ENCODE results near the gene MYEF2. TPM values are rescaled to one million over a fixed set of nuclear protein-coding genes. Genes with fewer than 3 reads are reported as not detected.

MYEF2 gene
- total and polyA plus RNA-seq, 4 donors, result 0.07 to 1.2 (median 0.33) TPM

GRCh38 chr15:48121849-48122248, 56.2 kb downstream of the MYEF2 start (continued):
- TF ChIP-seq CTCF (IDR thresholded peaks at IDR 0.05; ENCODE audit: low read depth, low read length, missing input control), result no peak
- TF ChIP-seq HNF4A (conservative IDR thresholded peaks at IDR 0.05), result no peak
- TF ChIP-seq FOXA2 (IDR thresholded peaks at IDR 0.05), result no peak
- TF ChIP-seq FOXA1 (IDR thresholded peaks at IDR 0.05), result no peak

- Histone ChIP-seq H3K4me1 (ENCODE audit: control insufficient read depth in 4 of 4, insufficient read depth in 4 of 4, low read length in 3 of 4) (no peaks in the 10 kb centered on the region), H3K4me3 (ENCODE audit: low read depth in 1 of 3, low read length in 3 of 3) (no peak within 1 kb of the TSS), H3K27me3 (ENCODE audit: control insufficient read depth in 4 of 4, insufficient read depth in 4 of 4, low read length in 3 of 4) (peaks cover 0 to 2% (median 0%) of the 10 kb centered on the region in 4 donors), H3K36me3 (ENCODE audit: control insufficient read depth in 4 of 4, insufficient read depth in 3 of 4, low read depth in 1 of 4, low read length in 3 of 4) (no peaks in the 10 kb centered on the region), H3K9ac (ENCODE audit: low read depth in 1 of 2, low read length in 2 of 2) (no peak within 1 kb of the TSS), H3K9me3 (ENCODE audit: control insufficient read depth in 4 of 4, low read length in 3 of 4) (no peaks in the 10 kb centered on the region), H3K27ac (ENCODE audit: low read depth in 1 of 2, low read length in 2 of 2) (no peak within 1 kb of the TSS)
- WGBS, result 72% methylated on average over 6 of the region's 6 CpGs
- TF ChIP-seq NR2F2 (IDR thresholded peaks at IDR 0.05), result no peak
- no peak for TF ChIP-seq REST (IDR thresholded peaks at IDR 0.05)
- TF ChIP-seq EGR1 (IDR thresholded peaks at IDR 0.05; ENCODE audit: low read depth in 2 of 2), result no peak
- TF ChIP-seq TAF1 (conservative IDR thresholded peaks at IDR 0.05), result no peak
- TF ChIP-seq FOXA2 (IDR thresholded peaks at IDR 0.05), result no peak
- TF ChIP-seq RXRA (IDR thresholded peaks at IDR 0.05), result no peak
- no peak for DNase-seq (ENCODE audit: low spot score)
These were observed 57.4 kb downstream of the MYEF2 start, which contains the start of gene SLC24A5 for GRCh38 chr15:48120745-48121144. Gene SLC24A5, plus strand, starts transcription at chr15:48120990. Its CDS starts 55 bp downstream, at chr15:48121045.

- no peak overlapping the region for H3K9ac ChIP-seq (ENCODE audit: low read depth in 1 of 2, low read length in 2 of 2)
- H3K4me3 ChIP-seq (ENCODE audit: low read depth in 1 of 3, low read length in 3 of 3), result no peak overlapping the region
- no peak overlapping the region for H3K27ac ChIP-seq (ENCODE audit: low read depth in 1 of 2, low read length in 2 of 2)
- H3K4me1 ChIP-seq (ENCODE audit: control insufficient read depth in 4 of 4, insufficient read depth in 4 of 4, low read length in 3 of 4), result no peaks in the 10 kb centered on the region
- WGBS, result 62% methylated on average over 5 of the region's 5 CpGs
- no peak for DNase-seq (ENCODE audit: low spot score)
- peaks cover 0 to 2% (median 0%) of the 10 kb centered on the region in 4 donors for H3K27me3 ChIP-seq (ENCODE audit: control insufficient read depth in 4 of 4, insufficient read depth in 4 of 4, low read length in 3 of 4)
- H3K9me3 ChIP-seq (ENCODE audit: control insufficient read depth in 4 of 4, low read length in 3 of 4), result no peaks in the 10 kb centered on the region
- no peaks in the 10 kb centered on the region for H3K36me3 ChIP-seq (ENCODE audit: control insufficient read depth in 4 of 4, insufficient read depth in 3 of 4, low read depth in 1 of 4, low read length in 3 of 4)
- TF ChIP-seq RXRA (IDR thresholded peaks at IDR 0.05), result no peak
- TF ChIP-seq MAX (IDR thresholded peaks at IDR 0.05), result no peak
- no peak for TF ChIP-seq JUND (IDR thresholded peaks at IDR 0.05)
- no peak for TF ChIP-seq CTCF (IDR thresholded peaks at IDR 0.05; ENCODE audit: low read depth, low read length, missing input control)
- no peak for TF ChIP-seq YY1 (IDR thresholded peaks at IDR 0.05)
- TF ChIP-seq REST (IDR thresholded peaks at IDR 0.05), result no peak
- TF ChIP-seq RAD21 (IDR thresholded peaks at IDR 0.05), result no peak
- no peak for TF ChIP-seq HNF4A (conservative IDR thresholded peaks at IDR 0.05)
- TF ChIP-seq NR2F2 (IDR thresholded peaks at IDR 0.05), result no peak
- no peak for TF ChIP-seq EGR1 (IDR thresholded peaks at IDR 0.05; ENCODE audit: low read depth in 2 of 2)
- TF ChIP-seq ZBTB33 (IDR thresholded peaks at IDR 0.05), result no peak
- TF ChIP-seq FOXA2 (IDR thresholded peaks at IDR 0.05), result no peak
- no peak for TF ChIP-seq SP1 (IDR thresholded peaks at IDR 0.05)
- TF ChIP-seq FOXA1 (IDR thresholded peaks at IDR 0.05), result no peak
- no peak for TF ChIP-seq TAF1 (conservative IDR thresholded peaks at IDR 0.05)
- TF ChIP-seq GABPA (IDR thresholded peaks at IDR 0.05 in 1 of 2, conservative IDR thresholded peaks at IDR 0.05 in 1 of 2), result no peak
These were observed 58.8 kb downstream of the MYEF2 start for GRCh38 chr15:48119277-48119676.

All from liver (tissue), 9 donors.